HG03439 (cell line): ENCODE results near the gene NINL.
"Not testable (repeated sequence)": the region's sequence is repeated elsewhere in the genome, so short reads cannot be mapped to it uniquely, and the experiment has no call there.

Source experiments
- ATAC-seq: cut with Tn5 transposase; IDR thresholded peaks from one replicate; pipeline ENCODE4 v1.9.1; 2021; ENCODE audit warnings: mild to moderate bottlenecking, moderate library complexity; ENCODE audit not compliant: unreplicated experiment

NINL gene

DNA sequence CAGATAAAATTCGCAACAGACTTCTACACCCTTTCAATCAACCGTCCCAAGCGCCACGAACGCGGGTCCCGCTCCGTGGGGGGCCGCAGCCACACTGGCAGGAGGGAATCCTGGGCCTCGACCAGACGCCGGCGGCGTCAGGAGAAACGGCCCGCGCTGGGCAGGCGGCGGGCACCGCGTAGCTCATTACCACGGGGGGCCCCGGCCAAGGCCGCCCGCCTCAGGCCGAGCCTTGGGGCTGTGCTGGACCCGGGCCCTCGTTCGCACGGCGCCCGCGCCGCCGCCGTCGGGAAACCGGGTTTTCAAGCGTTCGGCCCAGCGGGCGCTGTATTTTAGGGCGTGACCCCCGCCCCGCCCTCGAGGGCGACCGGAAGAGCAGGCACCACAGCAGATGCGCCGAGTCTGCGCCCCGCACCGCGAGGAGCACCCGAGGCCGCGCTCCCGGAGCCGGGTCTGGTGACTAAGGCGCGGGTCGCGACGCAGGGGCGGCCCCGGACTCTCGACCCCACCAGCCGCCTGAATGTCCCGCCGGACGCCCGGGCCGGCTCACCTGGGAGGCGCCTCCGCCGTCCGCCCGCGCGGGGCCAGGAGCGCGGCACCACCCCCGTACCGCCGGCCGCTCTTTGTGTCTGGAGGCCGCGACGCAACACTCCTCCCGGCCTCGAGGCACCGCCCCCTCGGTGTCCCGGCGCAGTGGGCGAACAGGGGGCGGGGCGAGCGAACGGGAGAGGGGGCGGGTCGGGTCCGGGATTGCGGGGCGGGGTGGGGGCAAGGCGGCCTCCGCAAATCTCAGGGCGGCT is at the start of gene NINL:
TSS of gene NINL (minus strand) at position 627 of the 800 bp plus-strand sequence. CDS start 58,944 bp downstream, outside the sequence.
- ATAC-seq: no peak

- no peak for ATAC-seq
Measured at GRCh38 chr20:25632940-25633790, 47.8 kb upstream of the NINL start.

- ATAC-seq: not testable (repeated sequence)
Measured at GRCh38 chr20:25630615-25631014, 45.3 kb upstream of the NINL start.

DNA sequence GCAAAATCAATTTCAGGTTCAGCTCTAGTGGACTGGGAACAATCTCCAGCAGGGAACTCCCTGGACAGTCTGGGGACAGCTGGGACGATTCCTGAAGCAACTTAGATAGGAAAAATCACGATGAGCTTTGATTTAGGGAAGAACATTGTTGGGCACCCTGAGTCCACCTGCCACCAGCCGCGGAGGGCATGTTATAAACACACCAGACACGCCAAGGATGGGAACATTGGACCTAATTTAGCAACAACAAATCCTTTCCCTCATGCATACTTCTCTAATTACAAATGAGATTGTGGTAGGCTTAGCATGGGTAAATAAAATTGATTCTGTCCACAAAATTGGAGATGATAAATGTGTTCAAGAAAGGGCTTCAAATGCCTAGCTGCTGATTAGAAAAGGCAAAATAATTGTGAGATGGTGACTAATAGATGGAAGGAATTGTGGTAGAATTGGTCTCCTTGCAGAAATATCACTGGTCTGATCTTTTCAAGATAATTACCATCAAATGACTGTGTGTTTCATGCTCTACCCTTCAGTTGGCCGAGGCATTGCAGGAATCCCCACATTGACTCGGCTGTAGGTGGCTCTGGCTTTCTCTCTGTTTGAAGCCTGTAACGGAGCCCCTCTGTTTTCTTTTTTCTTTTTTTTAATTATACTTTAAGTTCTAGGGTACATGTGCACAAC is 44.6 kb upstream of the NINL start:
- no peak for ATAC-seq

- ATAC-seq: no peak
Measured at GRCh38 chr20:25626779-25627178, 41.4 kb upstream of the NINL start.

DNA sequence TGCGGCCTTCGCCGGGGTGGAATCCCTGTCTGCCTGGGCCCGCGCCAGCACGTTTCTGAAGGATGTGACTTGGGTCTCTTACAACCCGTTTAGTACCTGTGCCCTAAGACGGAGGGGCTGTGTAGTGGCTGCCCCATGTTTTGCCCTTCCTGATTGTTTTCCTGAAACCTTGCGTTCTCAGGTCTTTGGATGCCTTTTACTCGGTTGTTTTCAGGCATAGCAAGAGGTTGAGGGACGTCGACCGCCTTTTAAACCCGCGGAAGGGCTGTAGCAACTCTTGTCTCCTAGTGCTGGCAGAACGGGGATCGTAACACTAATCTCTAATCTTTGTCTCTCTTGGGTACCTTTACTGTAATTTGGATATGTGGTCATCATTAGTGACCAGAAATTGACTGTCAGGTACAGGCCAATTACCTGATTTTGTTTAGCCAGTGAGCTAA is 39.2 kb upstream of the NINL start:
- ATAC-seq: no peak

GRCh38 chr20:25623736-25624499 is 38.6 kb upstream of the NINL start, which contains the start of gene NANP:
NANP (minus strand) TSS chr20:25624014; CDS start chr20:25623948, 66 bp downstream.
- ATAC-seq: peak; percentile 86

DNA sequence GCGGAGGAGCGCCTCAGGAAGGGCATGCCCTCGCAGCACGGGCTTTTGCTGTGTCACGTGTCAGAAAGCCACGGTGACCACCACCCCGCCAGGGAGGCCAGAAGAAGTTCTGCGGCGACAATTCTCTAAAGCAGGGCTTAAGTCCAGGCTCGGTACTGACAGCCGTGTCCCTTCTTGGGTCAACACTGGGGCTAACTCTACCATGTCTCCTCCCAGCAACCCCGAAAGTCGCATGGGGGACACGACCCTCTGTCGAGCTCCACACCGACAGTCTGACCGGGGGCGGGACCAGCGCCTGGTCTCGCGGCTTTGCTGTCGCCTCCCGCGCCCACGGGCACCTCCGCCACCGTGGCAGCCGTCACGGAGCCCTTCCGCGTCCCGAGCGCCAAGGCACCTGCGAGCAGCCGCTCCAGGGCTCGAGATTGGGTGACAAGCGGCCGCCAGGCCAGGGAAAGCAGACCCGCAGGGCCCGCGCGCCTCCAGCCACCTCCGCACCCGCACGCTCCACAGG is 37.9 kb upstream of the NINL start:
- ATAC-seq: peak; percentile 32

GRCh38 chr20:25622450-25623224 is 37.3 kb upstream of the NINL start:
- no peak for ATAC-seq

DNA sequence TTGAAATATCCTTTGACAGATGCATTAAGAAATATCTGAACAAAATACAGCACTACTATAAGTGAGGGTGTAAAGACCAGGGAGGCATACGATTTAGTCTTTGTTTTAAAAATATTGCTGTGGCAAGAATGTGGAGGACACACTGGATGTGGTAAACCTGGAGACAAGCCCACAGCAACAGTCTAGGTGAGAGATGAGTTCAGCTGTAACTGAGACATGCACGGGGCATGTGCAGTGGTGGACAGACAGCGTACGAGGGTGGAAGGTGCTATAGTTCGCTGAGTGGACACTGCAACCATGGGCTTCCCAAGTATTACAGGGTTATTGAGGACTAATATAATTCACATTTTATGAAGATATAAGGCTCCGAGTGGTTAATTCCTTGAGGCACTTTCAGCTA is 36.7 kb upstream of the NINL start:
- no peak for ATAC-seq

DNA sequence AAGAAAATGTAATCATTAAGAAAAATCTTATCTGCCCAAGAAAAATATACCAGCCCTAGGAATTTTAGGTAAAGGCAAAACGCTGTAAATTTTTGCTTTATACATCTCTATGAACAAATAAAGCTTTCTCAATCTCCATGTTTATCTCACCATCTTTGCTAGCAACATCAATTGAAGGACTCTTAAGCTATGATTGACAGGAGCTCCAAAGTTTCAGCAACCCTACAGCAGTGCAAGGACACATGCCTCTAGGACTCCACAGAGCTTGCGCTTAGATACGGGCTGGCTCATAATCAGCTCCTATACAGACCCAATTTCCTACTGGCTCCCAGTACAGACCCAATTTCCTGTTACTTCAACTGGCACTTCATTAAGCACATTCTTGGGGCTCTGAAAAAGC is 34.2 kb upstream of the NINL start:
- no peak for ATAC-seq

DNA sequence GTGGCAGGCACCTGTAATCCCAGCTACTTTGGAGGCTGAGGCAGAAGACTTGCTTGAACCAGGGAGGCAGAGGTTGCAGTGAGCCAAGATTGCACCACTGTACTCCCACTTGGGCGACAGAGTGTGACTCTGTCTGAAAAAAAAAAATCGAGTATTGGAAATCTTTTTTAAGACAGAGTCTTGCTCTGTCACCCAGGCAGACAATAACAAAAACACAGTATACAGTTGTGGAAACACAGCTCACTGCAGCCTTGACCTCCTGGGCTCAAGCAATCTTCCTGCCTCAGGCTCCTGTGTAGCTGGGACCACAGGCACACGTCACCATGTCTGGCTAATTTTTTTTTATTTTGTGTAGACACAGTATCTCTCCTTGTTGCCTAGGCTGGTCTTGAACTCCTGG is 23.4 kb upstream of the NINL start:
- no peak for ATAC-seq

DNA sequence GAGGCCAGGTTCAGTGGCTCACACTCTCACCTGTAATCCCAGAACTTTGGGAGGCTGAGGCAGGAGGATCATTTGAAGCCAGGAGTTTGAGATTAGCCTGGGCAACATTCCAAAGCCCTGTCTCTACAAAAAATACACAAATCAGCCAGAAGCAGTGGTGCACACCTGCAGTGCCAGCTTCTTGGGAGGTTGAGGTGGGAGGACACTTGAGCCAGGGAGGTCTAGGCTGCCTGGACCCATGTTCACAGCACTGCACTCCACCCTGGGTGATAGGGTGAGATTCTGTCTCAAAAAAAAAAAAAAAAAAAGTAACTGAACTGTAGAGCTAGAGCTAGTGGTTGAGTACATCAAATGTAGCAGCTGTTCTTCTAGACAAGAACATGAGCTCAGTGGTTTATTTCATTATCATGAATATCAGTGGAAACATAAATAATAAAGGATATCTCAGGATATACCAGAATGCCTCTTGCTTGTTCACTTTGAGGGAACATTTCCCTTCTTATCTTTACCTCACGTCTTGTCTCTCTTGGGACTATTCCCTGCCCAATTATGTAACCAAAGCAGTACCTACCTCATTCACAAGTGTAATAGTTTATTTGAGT is 20.9 kb upstream of the NINL start:
- no peak for ATAC-seq

DNA sequence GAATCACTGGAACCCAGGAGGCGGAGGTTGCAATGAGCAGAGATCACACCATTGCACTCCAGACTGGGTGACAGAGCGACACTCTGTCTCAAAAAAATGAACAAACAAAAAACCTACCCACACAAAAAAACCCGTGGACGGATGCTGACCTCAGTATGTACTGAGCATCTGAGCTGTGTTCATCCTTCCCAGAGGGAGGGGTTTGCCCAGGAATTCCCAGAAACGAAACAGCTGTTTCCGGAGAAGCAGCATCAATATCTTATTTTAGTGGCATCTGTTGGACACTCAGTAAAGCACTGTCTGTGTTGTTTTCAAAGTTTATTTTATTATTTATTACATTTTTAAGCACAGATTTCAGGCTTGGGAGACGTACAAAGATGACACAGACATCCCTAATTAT is 19.8 kb upstream of the NINL start:
- no peak for ATAC-seq

GRCh38 chr20:25604611-25605010 is 19.3 kb upstream of the NINL start:
- no peak for ATAC-seq

DNA sequence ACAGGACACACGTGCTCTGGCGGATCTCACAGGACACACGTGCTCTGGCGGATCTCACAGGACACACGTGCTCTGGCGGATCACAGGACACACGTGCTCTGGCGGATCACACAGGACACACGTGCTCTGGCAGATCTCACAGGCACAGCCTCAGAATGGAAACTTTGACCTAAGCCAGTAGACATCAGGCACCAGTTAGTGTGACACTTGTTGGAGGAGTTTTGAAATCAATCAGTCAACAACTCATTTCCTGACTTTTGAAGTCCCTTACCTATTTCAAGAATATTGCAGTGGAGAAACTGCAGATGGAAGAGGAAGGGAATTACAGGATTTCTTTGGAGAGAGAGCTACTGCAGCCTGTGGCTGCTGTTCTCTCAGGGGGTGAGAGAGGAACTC is 17.6 kb upstream of the NINL start:
- ATAC-seq: not testable (repeated sequence)

- ATAC-seq: not testable (repeated sequence)
Measured at GRCh38 chr20:25602191-25602913, 17.0 kb upstream of the NINL start.

- ATAC-seq: no peak
Measured at GRCh38 chr20:25601659-25602058, 16.3 kb upstream of the NINL start.
